HCT116 (cell line): ENCODE data around the gene CERS2. TPM values are rescaled to one million over a fixed set of nuclear protein-coding genes. Genes with fewer than 3 reads are reported as not detected.
A peak's percentile ranks its signal among the peaks of the same experiment; 100 is the strongest.

Source experiments
- ATAC-seq: fragments of 200-7000 bp; cut with Tn5 transposase; 2 replicates; pipeline ENCODE4 v1.9.1; 2020; ENCODE audit warnings: mild to moderate bottlenecking, moderate library complexity
- BruUV-seq: library from RNA; stranded (reverse); fragments of 400-500 nt; replicated peaks from 2 replicates; lab custom pipeline; 2021; lab: Mats Ljungman, UMichigan
- CTCF ChIA-PET: fragments of 300-600 bp; sonication (Branson Sonifier 250); formaldehyde crosslinking; loops from one replicate; lab custom pipeline; 2021; ENCODE audit warnings: antibody characterized with exemption; lab: Charles Lee
- POLR2A ChIA-PET: fragments of 300-600, 350-600 bp; sonication (Branson Sonifier 250); formaldehyde crosslinking; loops from one replicate; lab custom pipeline; 2021; ENCODE audit warnings: antibody characterized with exemption; lab: Charles Lee
- RAD21 ChIA-PET, 2 experiments: fragments of 300-600 bp; sonication (Branson Sonifier 250); formaldehyde crosslinking; loops; one replicate each; lab custom pipeline; 2023; ENCODE audit warnings: low total read pairs in 2 of 2; ENCODE audit not compliant: uncharacterized antibody in 2 of 2, unreplicated experiment in 2 of 2, low non-redundant PET in 1 of 2; lab: Charles Lee
- DNase-seq: peaks from one replicate; pipeline ENCODE4 v3.0.0-alpha.2; 2010; ENCODE audit warnings: low read depth, low spot score
- H2AFZ ChIP-seq: fragments of 200-600 bp; shearing (Covaris generic), sonication (generic); 2 replicates; pipeline ENCODE4 v1.6.1; 2017; ENCODE audit warnings: low read depth, mixed run types, mixed read lengths, antibody characterized with exemption, low read length; ENCODE audit not compliant: poor library complexity, severe bottlenecking
- H3K27ac ChIP-seq: 2 replicates; pipeline ENCODE4 v1.5.1; 2012; ENCODE audit warnings: low read depth, low read length
- H3K27me3 ChIP-seq: fragments of 200-600 bp; sonication (generic); 2 replicates; pipeline ENCODE4 v1.6.1; 2016; ENCODE audit warnings: mixed run types, low read length, mixed read lengths; ENCODE audit not compliant: insufficient read depth
- H3K36me3 ChIP-seq, 2 experiments: fragments of 200-500 bp in 1 of 2; fragments of 200-600 bp in 1 of 2; sonication (Bioruptor generic) in 1 of 2; sonication (generic) in 1 of 2; 2 replicates each; pipeline versions ENCODE4 v1.5.1 to v1.6.1; 2014 to 2016; ENCODE audit warnings: low read length in 2 of 2, inconsistent platforms in 1 of 2, mixed read lengths in 1 of 2, mixed run types in 1 of 2; ENCODE audit not compliant: insufficient read depth in 2 of 2, control insufficient read depth in 1 of 2
- H3K4me1 ChIP-seq, 2 experiments: fragments of 200-600 bp in 1 of 2; sonication (generic) in 1 of 2; 2 replicates each; pipeline versions ENCODE4 v1.5.1 to v1.6.1; 2012 to 2017; ENCODE audit warnings: low read length in 2 of 2, inconsistent platforms in 1 of 2, mild to moderate bottlenecking in 1 of 2, mixed read lengths in 1 of 2, mixed run types in 1 of 2, moderate library complexity in 1 of 2; ENCODE audit not compliant: insufficient read depth in 2 of 2, control insufficient read depth in 1 of 2
- H3K4me2 ChIP-seq: fragments of 200-600 bp; sonication (generic); 2 replicates; pipeline ENCODE4 v1.6.1; 2017; ENCODE audit warnings: mixed run types, low read length, mixed read lengths
- H3K4me3 ChIP-seq, 2 experiments: fragments of 200-600 bp in 1 of 2; sonication (generic) in 1 of 2; replicated peaks in 1 of 2; 2 replicates each; pipeline ENCODE4 v1.5.1; 2011 to 2016; ENCODE audit warnings: low read length in 2 of 2, control low read depth in 1 of 2, low read depth in 1 of 2, mild to moderate bottlenecking in 1 of 2, mixed read lengths in 1 of 2, mixed run types in 1 of 2
- H3K79me2 ChIP-seq: fragments of 200-600 bp; sonication (generic); 2 replicates; pipeline ENCODE4 v1.6.1; 2017; ENCODE audit warnings: mild to moderate bottlenecking, mixed run types, low read length, moderate library complexity, mixed read lengths; ENCODE audit not compliant: insufficient read depth
- H3K9ac ChIP-seq: fragments of 200-600 bp; sonication (generic); 2 replicates; pipeline ENCODE4 v1.6.1; 2016; ENCODE audit warnings: low read length, mixed read lengths
- H3K9me2 ChIP-seq: fragments of 200-600 bp; sonication (generic), shearing (Covaris generic); 2 replicates; pipeline ENCODE4 v1.6.1; 2017; ENCODE audit warnings: mixed run types, mild to moderate bottlenecking, moderate library complexity; ENCODE audit not compliant: insufficient read depth
- H3K9me3 ChIP-seq, 2 experiments: fragments of 200-500 bp in 1 of 2; fragments of 200-600 bp in 1 of 2; sonication (Bioruptor generic) in 1 of 2; sonication (generic) in 1 of 2; 2 replicates each; pipeline ENCODE4 v1.6.1; 2014 to 2017; ENCODE audit warnings: low read length in 2 of 2, mixed read lengths in 2 of 2, inconsistent platforms in 1 of 2, low read depth in 1 of 2, mild to moderate bottlenecking in 1 of 2, mixed run types in 1 of 2, moderate library complexity in 1 of 2; ENCODE audit not compliant: control insufficient read depth in 1 of 2, insufficient read depth in 1 of 2
- H4K20me1 ChIP-seq: fragments of 200-600 bp; sonication (generic), shearing (Covaris generic); 2 replicates; pipeline ENCODE4 v1.6.1; 2017; ENCODE audit warnings: mixed run types, mild to moderate bottlenecking, moderate library complexity; ENCODE audit not compliant: insufficient read depth
- CBX3 ChIP-seq: IDR thresholded peaks from 2 replicates; pipeline ENCODE4 v1.6.1; 2012; ENCODE audit warnings: low read depth
- CEBPB ChIP-seq: IDR thresholded peaks from 2 replicates; pipeline ENCODE4 v1.6.1; 2012; ENCODE audit warnings: low read depth
- EGR1 ChIP-seq: IDR thresholded peaks from 2 replicates; pipeline ENCODE4 v1.6.1; 2012; ENCODE audit warnings: low read depth
- ELF1 ChIP-seq: IDR thresholded peaks from 2 replicates; pipeline ENCODE4 v1.6.1; 2012; ENCODE audit warnings: low read depth, borderline replicate concordance
- FOSL1 ChIP-seq: IDR thresholded peaks from 2 replicates; pipeline ENCODE4 v1.6.1; 2012; ENCODE audit warnings: low read depth
- POLR2AphosphoS5 ChIP-seq: IDR thresholded peaks from 2 replicates; pipeline ENCODE4 v1.6.1; 2011; ENCODE audit warnings: mild to moderate bottlenecking, low read depth, low read length, moderate library complexity
- REST ChIP-seq: IDR thresholded peaks from 2 replicates; pipeline ENCODE4 v1.6.1; 2012; ENCODE audit warnings: low read depth
- SP1 ChIP-seq: IDR thresholded peaks from 2 replicates; pipeline ENCODE4 v1.6.1; 2012; ENCODE audit warnings: low read depth
- TCF7L2 ChIP-seq: IDR thresholded peaks from 2 replicates; pipeline ENCODE4 v1.7.0; 2011; ENCODE audit warnings: borderline replicate concordance, inconsistent platforms; ENCODE audit not compliant: insufficient read depth, insufficient read length; ENCODE audit errors: extremely low read depth
- intact Hi-C: fragments of 100-400 bp; cut with micrococcal nuclease; formaldehyde crosslinking; loops from 2 replicates; pipeline ENCODE4 v1.10.0; 2022
- total RNA-seq: library from RNA; stranded (reverse); gene quantifications from one replicate; pipeline ENCODE4 v1.2.1, GENCODE V29; 2021; ENCODE audit not compliant: unreplicated experiment

CERS2 gene
- total RNA-seq, 1 experiment from 2014 or later = 218 TPM

GRCh38 chr1:150972417-150972940 lies 2.2 kb downstream of the CERS2 start:
- ATAC-seq (no peak), DNase-seq (no peak)
- no peak for TF ChIP-seq CBX3
- TF ChIP-seq CEBPB = no peak
- TF ChIP-seq SP1 = no peak
- TF ChIP-seq TCF7L2 = no peak
- TF ChIP-seq REST = no peak
- no peak for TF ChIP-seq POLR2AphosphoS5
- TF ChIP-seq EGR1 = no peak
- TF ChIP-seq ELF1 = no peak
- no peak for TF ChIP-seq FOSL1
- Histone ChIP-seq H3K9ac (peak overlapping the region; percentile 92), H3K36me3 (peaks cover 6 to 17% of the 10 kb centered on the region in 2 experiments), H3K9me3 (no peaks in the 10 kb centered on the region), H3K4me1 (peaks cover 38 to 53% of the 10 kb centered on the region in 2 experiments), H3K9me2 (no peaks in the 10 kb centered on the region), H3K4me2 (peak overlapping the region; percentile 89), H2AFZ (no peak overlapping the region), H3K27me3 (no peaks in the 10 kb centered on the region), H4K20me1 (0 out of 2 replicates have a peak, but pooled peaks cover 4% of the 10 kb centered on the region), H3K79me2 (peaks cover 63% of the 10 kb centered on the region), H3K27ac (peak overlapping the region; percentile 27; the same call in 1 of the 2 replicates), H3K4me3 (peak overlapping the region; percentile 84; a peak in 2 of 4 replicates)
- intact Hi-C loops = no loop called here
- ChIA-PET RAD21 (no interaction called here), POLR2A (no interaction called here), CTCF (no interaction called here)
- BruUV-seq = no TSS peak
